Urinary bladder (tissue), 4 donors: ENCODE measurements around the gene ZNF836. TPM values are rescaled to one million over a fixed set of nuclear protein-coding genes. Genes with fewer than 3 reads are reported as not detected.
A peak's percentile ranks its signal among the peaks of the same experiment; 100 is the strongest.

Source experiments
- DNase-seq: peaks from one replicate; pipeline ENCODE4 v3.0.0-alpha.2; 2015; ENCODE audit errors: extremely low spot score
- H3K27ac ChIP-seq: one replicate; pipeline ENCODE4 v1.5.1; 2013; ENCODE audit warnings: low read depth, mild to moderate bottlenecking, moderate library complexity
- H3K36me3 ChIP-seq: one replicate; pipeline ENCODE4 v1.6.1; 2013; ENCODE audit warnings: mild to moderate bottlenecking, moderate library complexity; ENCODE audit not compliant: insufficient read depth
- H3K4me1 ChIP-seq: one replicate; pipeline ENCODE4 v1.6.1; 2013; ENCODE audit warnings: mild to moderate bottlenecking, moderate library complexity; ENCODE audit not compliant: insufficient read depth
- H3K4me3 ChIP-seq: one replicate; pipeline ENCODE4 v1.5.1; 2013; ENCODE audit warnings: low read depth, low read length
- WGBS: extraction: QIAGEN DNeasy Blood & Tissue Kit; methylation state at CpG from one replicate; pipeline ENCODE4 v1.1.7; 2013; 5-methylcytosine and 5-hydroxymethylcytosine counted together
- polyA plus RNA-seq: library from polyadenylated mRNA; stranded (reverse); fragments of 200-250 nt; gene quantifications from one replicate; pipeline ENCODE4 v1.2.3, GENCODE V29; 2013
- total RNA-seq: library from RNA; depleted of rRNA; stranded (reverse); fragments of >200 nt; gene quantifications from one replicate; pipeline ENCODE4 v1.2.3, GENCODE V29; 2014
- donor health status: healthy with polysubstance abuse.
- donor health status: healthy.

Gene ZNF836
- total and polyA plus RNA-seq, 2 donors, result 6.7 to 27.8 TPM

- Histone ChIP-seq H3K36me3 (peaks cover 11% of the 10 kb centered on the region), H3K4me1 (no peaks in the 10 kb centered on the region), H3K4me3 (no peak overlapping the region), H3K27ac (no peak overlapping the region)
- WGBS, result 98% methylated on average over 15 of the region's 15 CpGs
- DNase-seq, result no peak
These were observed 15.6 kb downstream of the ZNF836 start for GRCh38 chr19:52155596-52156359.

DNA sequence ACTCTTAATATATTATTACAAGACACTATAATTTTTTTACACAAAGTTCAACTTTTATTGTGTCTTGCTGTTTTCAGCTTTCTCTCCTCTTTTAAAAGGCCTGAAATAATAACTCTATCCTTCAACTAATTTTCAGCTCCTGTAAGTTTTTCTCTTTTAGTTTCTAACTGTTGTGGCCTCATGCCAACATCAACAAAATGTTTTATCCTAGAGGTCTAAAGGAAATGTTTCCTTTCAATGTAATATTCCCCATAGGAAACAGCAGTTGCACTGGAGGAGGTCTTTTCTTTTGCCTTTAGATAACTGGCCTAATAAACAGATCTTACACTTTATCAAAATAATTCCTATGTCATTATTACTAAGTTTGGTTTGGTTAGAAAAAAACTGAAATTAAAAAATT, 23.2 kb downstream of the ZNF836 start:
- no peak overlapping the region for H3K4me3 ChIP-seq
- DNase-seq, result no peak
- no peaks in the 10 kb centered on the region for H3K36me3 ChIP-seq
- no peaks in the 10 kb centered on the region for H3K4me1 ChIP-seq
- H3K27ac ChIP-seq, result no peak overlapping the region

GRCh38 chr19:52142001-52142595, 29.3 kb downstream of the ZNF836 start:
- H3K4me1 ChIP-seq, result no peaks in the 10 kb centered on the region
- H3K36me3 ChIP-seq, result no peaks in the 10 kb centered on the region
- 76% methylated on average over 3 of the region's 3 CpGs for WGBS
- no peak overlapping the region for H3K4me3 ChIP-seq
- no peak overlapping the region for H3K27ac ChIP-seq
- DNase-seq, result no peak

DNA sequence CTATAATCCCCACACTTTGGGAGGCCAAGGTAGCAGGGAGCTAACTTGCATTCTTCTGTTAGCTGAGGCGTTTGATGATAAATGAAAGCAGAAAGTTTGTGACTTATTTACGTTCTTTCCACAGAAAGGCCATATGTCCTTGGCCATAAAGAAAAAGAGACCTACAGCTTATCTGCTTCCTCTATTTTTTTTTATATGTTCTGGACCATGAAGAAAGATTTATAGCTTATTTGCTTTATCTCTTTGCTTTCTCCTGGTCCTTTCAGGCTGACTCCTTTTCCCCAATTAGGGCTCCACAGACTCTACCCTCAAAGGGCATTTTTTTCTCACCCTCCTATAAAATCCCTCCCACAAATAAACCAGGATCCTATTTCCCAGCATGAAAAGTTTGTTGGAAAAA, 30.2 kb downstream of the ZNF836 start:
- no peaks in the 10 kb centered on the region for H3K36me3 ChIP-seq
- H3K27ac ChIP-seq, result no peak overlapping the region
- 56% methylated on average over 2 of the region's 2 CpGs for WGBS
- H3K4me1 ChIP-seq, result no peaks in the 10 kb centered on the region
- H3K4me3 ChIP-seq, result no peak overlapping the region
- no peak for DNase-seq

GRCh38 chr19:52140032-52140710, 31.2 kb downstream of the ZNF836 start:
- H3K4me3 ChIP-seq, result peak overlapping the region; percentile 12
- no peaks in the 10 kb centered on the region for H3K4me1 ChIP-seq
- no peak for DNase-seq
- no peaks in the 10 kb centered on the region for H3K36me3 ChIP-seq
- H3K27ac ChIP-seq, result peak overlapping the region; percentile 66
- 9% methylated on average over 22 of the region's 22 CpGs for WGBS

GRCh38 chr19:52139252-52140031, 32.0 kb downstream of the ZNF836 start, which contains the start of gene ZNF616:
Gene ZNF616 (minus strand): TSS chr19:52139938. CDS start chr19:52130512, 9,426 bp downstream.
- H3K4me3 ChIP-seq, result peak within 1 kb of the TSS; percentile 58
- DNase-seq, result peak; percentile 92
- no peaks in the 10 kb centered on the region for H3K36me3 ChIP-seq
- H3K4me1 ChIP-seq, result no peaks in the 10 kb centered on the region
- under 1% methylated on average over 49 of the region's 49 CpGs for WGBS
- peak within 1 kb of the TSS; percentile 77 for H3K27ac ChIP-seq

DNA sequence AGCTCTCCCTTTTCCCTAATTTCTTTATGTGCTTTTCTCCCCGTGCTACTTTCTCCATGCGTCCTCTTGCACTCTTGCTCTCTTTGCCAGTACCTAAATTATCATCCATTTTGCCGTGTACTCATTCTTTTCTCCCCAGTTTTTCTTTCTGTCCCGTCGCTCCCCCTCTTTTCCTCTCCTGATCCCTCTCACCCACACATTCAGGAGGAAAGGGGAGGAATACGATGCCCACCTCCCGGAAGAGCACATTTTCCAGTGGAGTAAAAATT, 32.5 kb downstream of the ZNF836 start:
- DNase-seq, result peak; percentile 6
- under 1% methylated on average over 7 of the region's 7 CpGs for WGBS
- H3K27ac ChIP-seq, result no peak overlapping the region
- H3K36me3 ChIP-seq, result no peaks in the 10 kb centered on the region
- H3K4me1 ChIP-seq, result no peaks in the 10 kb centered on the region
- H3K4me3 ChIP-seq, result peak overlapping the region; percentile 58

DNA sequence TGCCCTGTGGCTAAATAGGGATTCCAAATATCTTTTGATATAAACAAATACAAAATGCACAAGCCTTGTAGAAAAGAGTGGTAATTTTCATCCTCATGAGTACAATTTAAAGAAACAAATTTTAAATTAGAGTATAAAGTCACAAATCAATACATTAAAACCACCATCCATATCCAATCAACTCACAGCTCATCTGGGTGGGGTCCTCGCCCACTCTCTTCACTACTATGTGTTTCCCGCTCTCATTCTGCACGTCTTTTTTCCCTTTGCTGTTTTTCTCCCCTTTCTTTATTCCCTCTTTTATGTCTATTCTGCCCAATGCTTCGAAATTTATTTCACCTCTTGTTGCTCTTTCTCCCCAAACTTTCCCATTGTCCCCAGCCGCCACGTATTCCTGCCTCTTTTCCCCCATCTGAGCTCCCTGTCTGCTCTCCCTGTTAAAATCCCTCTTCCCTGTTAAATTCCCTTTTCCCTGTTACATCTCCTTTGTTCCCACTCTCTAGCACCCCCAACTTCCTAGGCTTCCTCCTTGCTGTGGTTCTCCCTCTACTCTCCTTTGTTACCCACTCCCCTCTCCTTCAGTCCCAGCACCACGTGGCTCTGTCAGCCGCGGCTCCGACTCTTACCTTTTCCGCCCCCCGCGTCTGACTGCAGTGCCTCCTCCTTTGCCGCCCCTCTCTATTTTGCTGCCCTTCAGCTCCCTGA, 33.0 kb downstream of the ZNF836 start:
- Histone ChIP-seq H3K4me3 (peak overlapping the region; percentile 58), H3K27ac (no peak overlapping the region), H3K4me1 (no peaks in the 10 kb centered on the region), H3K36me3 (no peaks in the 10 kb centered on the region)
- 3% methylated on average over 14 of the region's 14 CpGs for WGBS
- peak; percentile 15 for DNase-seq

DNA sequence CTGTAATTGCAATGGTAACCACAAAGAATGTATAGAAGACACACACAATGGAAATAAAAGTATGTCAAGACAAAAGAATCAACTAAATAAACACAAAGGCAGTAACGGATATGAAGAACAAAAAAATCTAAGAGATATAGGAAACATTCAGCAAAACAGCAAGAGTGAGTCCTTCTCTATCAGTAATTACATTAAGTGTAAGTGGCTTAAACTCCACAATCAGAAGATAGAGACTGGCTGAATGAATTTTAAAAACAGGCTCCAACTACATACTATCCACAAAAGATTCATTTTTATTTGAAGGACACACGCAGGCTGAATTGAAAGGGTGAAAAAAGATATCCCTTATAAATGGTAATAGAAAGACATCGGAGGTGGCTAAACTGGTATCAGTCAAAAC, 51.1 kb downstream of the ZNF836 start:
- no peak overlapping the region for H3K4me3 ChIP-seq
- no peak for DNase-seq
- H3K36me3 ChIP-seq, result peaks cover 28% of the 10 kb centered on the region
- WGBS, result 98% methylated on average over 3 of the region's 3 CpGs
- H3K4me1 ChIP-seq, result no peaks in the 10 kb centered on the region
- H3K27ac ChIP-seq, result no peak overlapping the region

DNA sequence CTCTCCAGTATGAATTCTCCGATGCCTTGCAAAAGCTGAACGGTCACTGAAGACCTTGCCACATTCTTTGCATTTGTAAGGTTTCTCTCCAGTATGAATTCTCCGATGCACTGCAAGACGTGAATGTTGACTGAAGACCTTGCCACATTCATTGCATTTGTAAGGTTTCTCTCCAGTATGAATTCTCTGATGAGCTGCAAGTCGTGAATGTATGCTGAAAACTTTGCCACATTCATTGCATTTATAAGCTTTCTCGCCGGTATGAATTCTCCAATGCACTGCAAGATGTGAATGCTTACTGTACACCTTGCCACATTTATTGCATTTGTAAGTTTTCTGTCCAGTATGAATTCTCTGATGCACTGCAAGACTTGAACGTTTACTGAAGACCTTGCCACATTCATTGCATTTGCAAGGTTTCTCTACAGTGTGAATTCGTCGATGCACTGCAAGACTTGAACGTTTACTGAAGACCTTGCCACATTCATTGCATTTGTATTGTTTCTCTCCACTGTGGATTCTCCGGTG, 55.8 kb downstream of the ZNF836 start:
- peaks cover 17% of the 10 kb centered on the region for H3K36me3 ChIP-seq
- no peak overlapping the region for H3K4me3 ChIP-seq
- no peaks in the 10 kb centered on the region for H3K4me1 ChIP-seq
- 98% methylated on average over 12 of the region's 12 CpGs for WGBS
- no peak overlapping the region for H3K27ac ChIP-seq
- DNase-seq, result no peak

DNA sequence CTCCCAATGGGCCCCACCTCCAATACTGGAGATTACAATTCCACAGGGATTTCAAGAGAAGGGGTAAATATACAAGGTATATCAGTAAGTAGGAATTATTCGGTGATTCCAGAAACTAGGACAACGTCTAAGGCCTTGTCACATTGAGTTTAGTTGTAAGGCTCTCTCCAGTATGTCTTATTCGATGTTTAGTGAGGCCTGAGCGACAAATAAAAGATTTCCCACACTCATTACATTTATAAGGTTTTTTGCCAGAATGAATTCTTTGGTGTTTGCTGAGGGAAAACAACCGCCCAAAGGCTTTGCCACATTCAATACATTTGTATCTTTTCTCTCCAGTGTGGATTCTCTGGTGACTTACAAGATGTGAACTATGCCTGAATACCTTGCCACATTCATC, 56.7 kb downstream of the ZNF836 start:
- Histone ChIP-seq H3K36me3 (peaks cover 17% of the 10 kb centered on the region), H3K4me1 (no peaks in the 10 kb centered on the region), H3K4me3 (no peak overlapping the region), H3K27ac (no peak overlapping the region)
- 96% methylated on average over 5 of the region's 5 CpGs for WGBS
- no peak for DNase-seq

GRCh38 chr19:52112624-52113023, 58.8 kb downstream of the ZNF836 start:
- H3K4me1 ChIP-seq, result no peaks in the 10 kb centered on the region
- H3K27ac ChIP-seq, result no peak overlapping the region
- peaks cover 10% of the 10 kb centered on the region for H3K36me3 ChIP-seq
- DNase-seq, result no peak
- H3K4me3 ChIP-seq, result no peak overlapping the region
- WGBS, result 90% methylated on average over 3 of the region's 3 CpGs

GRCh38 chr19:52110780-52111179, 60.6 kb downstream of the ZNF836 start:
- Histone ChIP-seq H3K4me1 (no peaks in the 10 kb centered on the region), H3K4me3 (no peak overlapping the region), H3K36me3 (peaks cover under 1% of the 10 kb centered on the region), H3K27ac (no peak overlapping the region)
- WGBS, result 93% methylated on average over 6 of the region's 6 CpGs
- no peak for DNase-seq
